PC-3 (cell line): ENCODE results near the gene HPSE. TPM values are rescaled to one million over a fixed set of nuclear protein-coding genes. Genes with fewer than 3 reads are reported as not detected.
A peak's percentile ranks its signal among the peaks of the same experiment; 100 is the strongest.

Experiments used
- ATAC-seq: fragments of 200-7000 bp; cut with Tn5 transposase; 2 replicates; pipeline ENCODE4 v1.9.1; 2020; ENCODE audit warnings: mild to moderate bottlenecking, moderate library complexity
- BruUV-seq: library from RNA; stranded (reverse); fragments of 400-500 nt; replicated peaks from 2 replicates; lab custom pipeline; 2021; lab: Mats Ljungman, UMichigan
- CTCF ChIA-PET: fragments of 300-600 bp; sonication (Branson Sonifier 250); formaldehyde crosslinking; loops from one replicate; lab custom pipeline; 2022; ENCODE audit warnings: antibody characterized with exemption; lab: Charles Lee
- POLR2A ChIA-PET: fragments of 300-600 bp; sonication (Branson Sonifier 250); formaldehyde crosslinking; loops from one replicate; lab custom pipeline; 2022; ENCODE audit warnings: antibody characterized with exemption; ENCODE audit not compliant: unreplicated experiment; lab: Charles Lee
- DNase-seq: peaks from one replicate; pipeline ENCODE4 v3.0.0-alpha.2; 2015
- H2AFZ ChIP-seq: fragments of 300-600 bp; sonication (generic); 2 replicates; pipeline ENCODE4 v1.6.0; 2016; ENCODE audit warnings: antibody characterized with exemption, low read length
- H3F3A ChIP-seq: fragments of 300-600 bp; sonication (generic); one replicate; pipeline ENCODE4 v1.6.0; 2017; ENCODE audit warnings: antibody characterized with exemption, low read length, control low read depth, mild to moderate bottlenecking; ENCODE audit not compliant: unreplicated experiment
- H3K27ac ChIP-seq: fragments of 300-600 bp; sonication (generic); 2 replicates; pipeline ENCODE4 v1.5.1; 2016; ENCODE audit warnings: mild to moderate bottlenecking, low read length
- H3K27me3 ChIP-seq: fragments of 300-600 bp; sonication (generic); 2 replicates; pipeline ENCODE4 v1.6.1; 2016; ENCODE audit warnings: low read length, mixed read lengths
- H3K36me3 ChIP-seq: fragments of 300-600 bp; sonication (generic); 2 replicates; pipeline ENCODE4 v1.6.1; 2016; ENCODE audit warnings: low read depth, mixed run types, low read length, mixed read lengths
- H3K4me1 ChIP-seq: fragments of 300-600 bp; sonication (generic); 2 replicates; pipeline ENCODE4 v1.5.1; 2016; ENCODE audit warnings: low read length; ENCODE audit not compliant: insufficient read depth
- H3K4me2 ChIP-seq: fragments of 300-600 bp; sonication (generic); 2 replicates; pipeline ENCODE4 v1.6.0; 2016; ENCODE audit warnings: low read length
- H3K4me3 ChIP-seq: fragments of 300-600 bp; sonication (generic); 2 replicates; pipeline ENCODE4 v1.5.1; 2016; ENCODE audit warnings: mild to moderate bottlenecking, low read length, mixed read lengths
- H3K79me2 ChIP-seq: fragments of 300-600 bp; sonication (generic); 2 replicates; pipeline ENCODE4 v1.6.1; 2017; ENCODE audit warnings: low read length, mixed read lengths
- H3K9ac ChIP-seq: fragments of 300-600 bp; sonication (generic); 2 replicates; pipeline ENCODE4 v1.6.0; 2016; ENCODE audit warnings: mild to moderate bottlenecking, low read length
- H3K9me2 ChIP-seq: fragments of 300-600 bp; sonication (generic); replicated peaks from 2 replicates; pipeline ENCODE4 v1.6.1; 2016; ENCODE audit warnings: mixed run types, low read length, mixed read lengths
- H3K9me3 ChIP-seq: fragments of 300-600 bp; sonication (generic); 2 replicates; pipeline ENCODE4 v1.6.1; 2016; ENCODE audit warnings: low read length, mixed read lengths
- H4K20me1 ChIP-seq: fragments of 300-600 bp; sonication (generic); 2 replicates; pipeline ENCODE4 v1.6.1; 2016; ENCODE audit warnings: low read length, mixed read lengths
- CTCF ChIP-seq: fragments of 300-600 bp; sonication (generic); conservative IDR thresholded peaks from 2 replicates; pipeline ENCODE4 v1.5.1; 2017; ENCODE audit warnings: antibody characterized with exemption, low read depth, mild to moderate bottlenecking, low read length
- EZH2 ChIP-seq: fragments of 300-600 bp; sonication (generic); IDR thresholded peaks from one replicate; pipeline ENCODE4 v1.6.1; 2017; ENCODE audit warnings: antibody characterized with exemption, mild to moderate bottlenecking, low read length; ENCODE audit not compliant: unreplicated experiment
- EZH2phosphoT487 ChIP-seq: fragments of 300-600 bp; sonication (generic); IDR thresholded peaks from 2 replicates; pipeline ENCODE4 v1.6.1; 2018; ENCODE audit warnings: mild to moderate bottlenecking, antibody characterized with exemption, low read length, borderline replicate concordance
- intact Hi-C: fragments of 100-400 bp; cut with micrococcal nuclease; formaldehyde crosslinking; loops from 2 replicates; pipeline ENCODE4 v1.9.0; 2023
- total RNA-seq: library from RNA; depleted of rRNA; stranded (reverse); fragments of >200 nt; gene quantifications from 2 replicates; pipeline ENCODE4 v1.2.3, GENCODE V29; 2014

HPSE gene
- total RNA-seq, 1 experiment from 2014 or later = 4.2 TPM

DNA sequence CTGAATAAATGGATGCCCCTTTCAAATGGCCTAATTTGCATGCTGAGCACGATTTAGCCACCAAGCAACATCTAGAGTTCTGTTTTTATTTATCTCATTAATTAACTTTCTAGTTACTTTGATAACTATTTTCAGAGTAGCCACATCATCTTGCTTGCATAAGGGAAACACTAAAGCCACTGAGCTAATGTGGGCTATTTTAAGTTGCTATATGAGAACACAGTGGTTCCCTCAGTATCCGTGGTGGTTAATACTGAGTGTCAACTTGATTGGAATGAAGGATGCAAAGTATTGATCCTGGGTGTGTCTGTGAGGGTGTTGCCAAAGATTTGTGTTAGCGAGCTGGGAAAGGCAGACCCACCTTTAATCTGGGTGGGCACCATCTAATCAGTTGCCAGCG is 25.4 kb upstream of the HPSE start:
- ChIA-PET CTCF (no interaction called here), POLR2A (no interaction called here)
- Histone ChIP-seq H3K9me2 (no peaks in the 10 kb centered on the region), H3K4me1 (peaks cover 25% of the 10 kb centered on the region), H3K9me3 (no peaks in the 10 kb centered on the region), H3F3A (peaks cover 7% of the 10 kb centered on the region), H3K9ac (no peak overlapping the region), H3K27me3 (no peaks in the 10 kb centered on the region), H2AFZ (no peak overlapping the region), H3K27ac (no peak overlapping the region), H3K4me3 (no peak overlapping the region), H3K36me3 (no peaks in the 10 kb centered on the region), H3K79me2 (no peaks in the 10 kb centered on the region), H4K20me1 (no peaks in the 10 kb centered on the region), H3K4me2 (no peak overlapping the region)
- no peak for DNase-seq
- ATAC-seq = no peak
- intact Hi-C loops = loop anchor here (10.0 kb wide), 1 partner anchor 75 kb away; no protein-coding TSS in a partner anchor
- BruUV-seq = no TSS peak
- TF ChIP-seq EZH2 (no peak), EZH2phosphoT487 (no peak), CTCF (no peak)

- no peaks in the 10 kb centered on the region for H3K36me3 ChIP-seq
- no peaks in the 10 kb centered on the region for H4K20me1 ChIP-seq
- H3K9me2 ChIP-seq = no peaks in the 10 kb centered on the region
- ChIA-PET POLR2A (no interaction called here), CTCF (no interaction called here)
- H3K79me2 ChIP-seq = no peaks in the 10 kb centered on the region
- ATAC-seq (peak; percentile 48; the same call in 1 of the 2 replicates), DNase-seq (peak; percentile 66)
- no TSS peak for BruUV-seq
- H3K9me3 ChIP-seq = no peaks in the 10 kb centered on the region
- H3K4me2 ChIP-seq = peak overlapping the region; percentile 15; the same call in 1 of the 2 replicates
- H3K4me3 ChIP-seq = no peak overlapping the region
- no peak overlapping the region for H2AFZ ChIP-seq
- H3K9ac ChIP-seq = no peak overlapping the region
- intact Hi-C loops = no loop called here
- peaks cover 25% of the 10 kb centered on the region for H3K4me1 ChIP-seq
- peaks cover 7% of the 10 kb centered on the region for H3F3A ChIP-seq
- peak overlapping the region; percentile 21 for H3K27ac ChIP-seq
- no peaks in the 10 kb centered on the region for H3K27me3 ChIP-seq
- TF ChIP-seq EZH2 (no peak), EZH2phosphoT487 (no peak), CTCF (no peak)
Measured at GRCh38 chr4:83358410-83358809, 23.8 kb upstream of the HPSE start.

DNA sequence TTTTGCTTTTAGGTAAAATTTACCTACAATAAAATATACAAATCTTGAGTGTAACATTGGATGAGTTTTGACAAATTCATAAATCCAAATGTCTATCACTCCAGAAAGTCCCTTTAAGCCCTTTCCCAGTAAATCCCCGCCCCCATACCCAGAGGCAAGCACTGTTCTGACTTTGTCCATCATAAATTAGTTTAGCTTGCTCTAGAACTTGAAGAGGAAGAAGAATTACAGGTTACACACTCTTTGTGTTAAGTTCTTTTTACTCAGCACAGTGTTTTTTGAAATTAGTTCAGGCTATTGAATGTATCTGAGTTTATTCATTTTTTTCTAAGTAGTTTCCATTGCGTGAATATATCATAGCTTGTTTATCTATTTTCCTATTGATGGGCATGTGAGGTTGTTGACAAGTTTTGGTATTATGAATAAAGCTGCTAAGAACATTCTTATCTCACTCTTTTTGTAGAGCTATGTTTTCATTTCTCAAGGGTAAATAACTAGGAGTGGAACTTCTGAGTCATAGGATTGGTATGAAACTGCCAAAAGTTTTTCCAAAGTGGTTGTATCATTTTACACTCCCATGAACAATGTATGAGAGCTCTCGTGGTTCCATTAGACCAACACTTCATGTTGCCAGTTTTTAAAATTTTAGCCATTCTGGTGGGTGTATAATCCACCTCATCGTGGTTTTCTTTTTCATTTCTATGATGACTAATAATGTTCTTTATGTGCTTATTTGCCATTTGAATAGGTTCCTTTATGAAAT is 22.4 kb upstream of the HPSE start:
- intact Hi-C loops = no loop called here
- H3K27me3 ChIP-seq = no peaks in the 10 kb centered on the region
- H3K9ac ChIP-seq = peak overlapping the region; percentile 17
- BruUV-seq = no TSS peak
- H3K4me2 ChIP-seq = peak overlapping the region; percentile 78
- peak overlapping the region; percentile 26; the same call in 1 of the 2 replicates for H3K4me3 ChIP-seq
- H3K4me1 ChIP-seq = peaks cover 25% of the 10 kb centered on the region
- TF ChIP-seq CTCF (no peak), EZH2phosphoT487 (no peak)
- no peaks in the 10 kb centered on the region for H3K9me3 ChIP-seq
- no peaks in the 10 kb centered on the region for H3K79me2 ChIP-seq
- ATAC-seq = peak; percentile 90
- H2AFZ ChIP-seq = no peak overlapping the region
- H4K20me1 ChIP-seq = no peaks in the 10 kb centered on the region
- peak overlapping the region; percentile 70 for H3K27ac ChIP-seq
- no peaks in the 10 kb centered on the region for H3K36me3 ChIP-seq
- ChIA-PET POLR2A (no interaction called here), CTCF (interaction anchor here (0.6 kb wide), 1 partner anchor 76 kb away, joined by 3 read pairs; no protein-coding TSS in a partner anchor)
- peaks cover 7% of the 10 kb centered on the region for H3F3A ChIP-seq
- peak; percentile 92 for DNase-seq
- no peaks in the 10 kb centered on the region for H3K9me2 ChIP-seq
